Activated CD8-positive, alpha-beta memory T cell treated with anti-CD3 and anti-CD28 coated beads for 1 hour (primary cell): Measurements from ENCODE around the gene RHOG.
"Not testable (repeated sequence)": the region's sequence is repeated elsewhere in the genome, so short reads cannot be mapped to it uniquely, and the experiment has no call there.

Experiments used
- DNase-seq, 2 donors: peaks; one replicate each; pipeline ENCODE4 v3.0.0-alpha.2; 2020; ENCODE audit warnings: low read depth in 1 of 2; ENCODE audit errors: extremely low read depth in 1 of 2

Gene RHOG

GRCh38 chr11:3810951-3811350 lies 29.8 kb downstream of the RHOG start:
- DNase-seq: no peak

- no peak for DNase-seq
These were observed 30.3 kb downstream of the RHOG start for GRCh38 chr11:3810446-3810845.

DNA sequence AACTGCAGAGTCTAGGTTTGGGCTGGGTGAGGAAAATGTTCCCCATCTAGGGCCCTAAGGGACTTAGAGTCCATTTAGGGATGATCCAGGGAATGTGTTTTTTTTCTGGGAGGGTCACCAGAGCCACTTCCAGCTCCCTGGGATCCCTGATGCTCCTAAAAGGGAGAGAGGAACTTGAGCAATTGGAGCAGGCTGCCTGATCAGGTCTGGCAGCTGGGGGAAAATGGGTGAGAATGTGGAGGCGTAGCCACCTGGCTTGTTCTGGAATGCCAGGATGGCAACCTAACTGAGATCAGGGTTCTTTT lies 31.2 kb downstream of the RHOG start:
- DNase-seq: no peak

DNA sequence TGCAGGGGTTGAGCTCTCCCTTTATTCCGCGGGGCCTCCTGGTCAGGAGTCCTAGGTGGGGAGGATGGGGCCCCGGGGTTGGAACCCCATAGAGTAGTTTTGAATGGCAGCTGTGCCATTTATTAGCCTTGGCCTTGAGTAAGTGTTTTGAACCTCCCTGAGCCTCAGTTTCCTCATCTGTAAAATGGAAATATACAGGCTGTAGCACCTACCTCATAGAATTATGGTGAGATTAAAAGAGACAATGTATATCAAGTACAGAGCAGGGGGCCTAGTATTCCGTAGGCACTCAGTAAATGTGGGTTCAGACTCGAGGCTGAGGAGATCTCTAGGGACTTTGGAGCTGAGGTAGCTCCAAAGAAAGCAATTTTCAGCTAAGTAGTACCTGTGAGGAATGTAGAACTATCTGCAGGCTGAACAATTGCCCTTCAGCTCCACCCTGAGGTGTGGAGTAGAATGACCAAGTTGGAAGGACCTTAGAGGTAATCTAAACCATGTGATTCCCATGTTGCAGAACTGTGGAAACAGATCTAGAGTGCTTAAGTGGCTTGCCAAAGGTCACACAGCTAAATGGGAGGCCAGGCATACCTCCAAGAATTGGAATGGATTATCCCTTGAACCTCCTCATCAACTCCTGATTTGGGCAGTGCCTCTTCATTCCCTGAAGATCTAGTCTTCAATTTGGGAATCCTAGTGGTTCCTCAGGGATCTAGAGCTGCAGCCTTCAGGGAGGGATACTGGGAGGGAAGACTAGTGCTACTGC lies 31.7 kb downstream of the RHOG start:
- DNase-seq: no peak

- DNase-seq: peak; percentile 27 to 46
These were observed 32.6 kb downstream of the RHOG start, which contains the start of gene PGAP2 for GRCh38 chr11:3807909-3808860. Gene PGAP2, plus strand, starts transcription at chr11:3808560. Its CDS starts 2,700 bp downstream, at chr11:3811260.

GRCh38 chr11:3803726-3804495 lies 36.8 kb downstream of the RHOG start:
- no peak for DNase-seq

DNA sequence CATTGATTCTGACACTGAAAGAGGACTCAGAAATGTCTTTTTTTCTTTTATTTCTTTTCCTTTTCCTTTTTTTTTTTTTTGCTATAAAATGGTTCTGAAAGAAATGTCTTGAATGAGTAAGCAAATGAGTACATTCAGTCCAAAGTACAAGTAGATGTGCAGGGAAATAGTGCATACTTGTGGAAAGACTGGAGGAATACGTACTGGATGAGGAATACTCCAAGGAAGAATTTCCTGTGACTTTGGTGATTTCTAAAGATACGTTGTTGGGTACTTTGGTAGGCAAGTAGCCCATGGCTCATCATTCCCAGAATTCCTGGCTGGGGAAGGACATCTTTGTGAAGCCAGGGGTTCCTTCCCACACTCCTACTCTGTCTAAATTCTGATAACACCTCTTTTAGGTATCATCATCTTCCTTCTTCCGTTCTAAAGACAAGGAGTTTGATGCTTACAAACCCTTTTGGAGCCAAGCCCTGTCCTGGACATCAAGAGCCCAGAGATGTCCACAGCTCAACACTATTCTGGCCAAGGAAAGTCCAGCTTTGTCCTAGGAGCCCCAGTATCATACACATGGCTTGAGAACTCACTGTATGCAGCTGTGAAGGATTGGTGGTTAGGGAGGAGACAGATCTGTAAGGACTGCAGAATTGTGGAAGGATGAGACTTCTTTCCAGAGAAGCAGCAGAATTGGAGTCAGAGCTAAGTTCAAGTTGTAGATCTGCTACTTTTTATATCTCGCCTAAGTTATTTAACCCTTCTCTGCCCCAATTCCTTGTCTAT lies 38.6 kb downstream of the RHOG start:
- no peak for DNase-seq

- no peak for DNase-seq
These were observed 40.9 kb downstream of the RHOG start for GRCh38 chr11:3799873-3800272.

GRCh38 chr11:3799143-3799542 lies 41.6 kb downstream of the RHOG start:
- DNase-seq: no peak

DNA sequence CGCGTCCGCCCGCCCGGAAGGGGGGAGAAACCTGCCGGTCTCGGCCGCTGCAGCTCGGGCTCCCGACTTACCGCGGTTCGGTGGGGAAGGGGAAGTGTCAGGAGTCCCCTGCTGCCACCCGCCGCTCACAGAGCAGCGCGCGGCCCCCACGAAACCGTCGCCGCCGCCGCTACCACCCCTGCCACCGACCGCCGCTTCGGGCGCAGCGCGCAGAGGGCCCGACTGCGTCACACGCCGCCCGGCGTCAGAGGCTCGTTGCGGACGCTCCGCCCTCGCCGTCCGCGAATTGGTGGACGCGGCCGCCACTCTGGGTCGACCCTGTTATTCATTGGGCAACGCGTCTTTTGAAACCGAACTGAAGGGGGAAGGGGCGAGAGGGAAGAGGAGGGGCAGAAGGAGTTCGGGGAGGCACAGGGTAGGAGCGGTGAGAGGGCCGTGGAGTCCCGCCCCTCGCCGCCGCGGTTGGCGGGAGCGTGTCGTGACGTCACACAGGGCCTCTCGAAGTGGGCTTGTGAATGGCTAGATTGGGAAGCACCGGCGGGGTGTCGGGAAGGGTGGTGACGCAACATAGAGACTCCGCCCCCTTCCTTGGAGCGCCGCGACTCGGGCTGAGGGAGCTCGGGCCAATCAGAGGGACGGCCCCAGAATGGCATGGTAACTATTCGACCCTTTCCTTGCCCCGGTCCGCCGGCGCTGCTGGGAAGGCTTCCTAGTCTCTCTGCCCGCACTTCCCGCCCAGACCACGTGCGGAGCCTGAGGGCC lies 43.2 kb downstream of the RHOG start, which contains the start of gene NUP98:
TSS of gene NUP98 (minus strand) at position 226 of the 762 bp plus-strand sequence. CDS start 15,437 bp downstream, outside the sequence.
- peak; percentile 98 to 99 for DNase-seq

- no peak for DNase-seq
These were observed 43.9 kb downstream of the RHOG start for GRCh38 chr11:3796801-3797328.

- DNase-seq: no peak
These were observed 44.4 kb downstream of the RHOG start for GRCh38 chr11:3796346-3796745.

DNA sequence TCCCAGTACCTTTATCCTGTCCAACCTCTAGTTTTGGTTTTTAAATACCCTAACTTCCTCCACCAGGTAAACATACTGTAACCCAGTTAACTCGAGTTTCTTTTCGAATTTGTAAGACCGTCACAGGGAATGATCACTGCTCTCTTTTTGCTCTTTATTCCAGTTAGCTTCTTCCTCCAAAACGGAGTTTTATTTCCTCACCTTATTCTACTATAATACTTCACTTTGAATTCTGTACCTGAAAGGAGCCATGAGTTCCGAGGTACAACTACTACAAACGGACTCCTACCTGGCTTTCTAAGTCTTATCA lies 44.8 kb downstream of the RHOG start:
- no peak for DNase-seq

GRCh38 chr11:3795131-3796001 lies 45.4 kb downstream of the RHOG start:
- DNase-seq: no peak

DNA sequence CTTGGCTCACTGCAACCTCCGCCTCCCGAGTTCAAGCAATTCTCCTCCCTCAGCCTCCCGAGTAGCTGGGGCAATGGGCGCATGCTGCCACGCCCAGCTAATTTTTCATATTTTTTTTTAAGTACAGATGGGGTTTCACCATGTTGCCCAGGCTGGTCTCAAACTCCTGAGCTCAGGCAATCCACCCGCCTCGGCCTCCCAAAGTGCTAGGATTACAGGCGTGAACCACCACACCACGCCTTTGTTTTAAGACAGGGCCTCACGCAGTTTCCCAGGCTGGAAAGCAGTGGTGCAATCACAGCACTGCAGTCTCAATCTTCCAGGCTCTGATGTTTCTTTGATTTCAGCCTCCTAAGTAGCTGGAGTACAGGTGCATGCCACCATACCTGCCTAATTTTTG lies 46.4 kb downstream of the RHOG start:
- DNase-seq: not testable (repeated sequence)

- no peak for DNase-seq
These were observed 53.9 kb downstream of the RHOG start for GRCh38 chr11:3786781-3787428.

GRCh38 chr11:3783611-3784010 lies 57.1 kb downstream of the RHOG start:
- DNase-seq: no peak

- no peak for DNase-seq
These were observed 57.8 kb downstream of the RHOG start for GRCh38 chr11:3782963-3783362.
